Measurements from ENCODE around the gene DLGAP3. TPM values are rescaled to one million over a fixed set of nuclear protein-coding genes. Genes with fewer than 3 reads are reported as not detected.

Gene DLGAP3
- total RNA-seq, 4 donors from 2014 or later = 0.15 TPM; not detected in 3

DNA sequence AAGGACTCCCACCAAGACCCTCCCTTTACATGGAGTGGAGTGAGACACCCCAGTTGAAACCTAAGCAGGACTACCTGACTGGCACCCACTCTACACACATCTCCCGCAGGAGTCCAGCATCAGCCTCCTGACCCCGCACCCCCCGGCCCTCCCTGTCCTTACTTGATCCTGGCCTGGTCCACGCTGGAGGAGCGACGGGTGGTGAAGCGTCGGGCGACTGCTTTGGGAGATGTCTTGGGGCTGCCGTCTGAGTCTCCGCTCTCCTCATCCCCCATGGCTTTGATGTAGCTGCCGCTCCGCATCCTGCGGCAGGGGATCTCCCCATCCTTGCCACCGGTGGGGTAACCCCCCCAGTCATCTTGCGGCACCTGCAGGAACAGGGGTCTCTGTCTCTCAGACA, 29.5 kb downstream of the DLGAP3 start:
- TF ChIP-seq POLR2A (IDR thresholded peaks at IDR 0.05) (no peak), CTCF (IDR thresholded peaks at IDR 0.05 in 4 of 5, conservative IDR thresholded peaks at IDR 0.05 in 1 of 5) (no peak)
- Histone ChIP-seq H3K36me3 (no peaks in the 10 kb centered on the region), H3K9me3 (no peaks in the 10 kb centered on the region), H3K4me3 (no peak overlapping the region), H3K27ac (no peak overlapping the region), H3K27me3 (no peaks in the 10 kb centered on the region), H3K4me1 (no peaks in the 10 kb centered on the region)
- intact Hi-C loops (cut with DNase I; ENCODE audit: low total_unique reads) (no loop called here), in situ Hi-C loops (cut with MboI; ENCODE audit: low sequenced_read_pairs in 4 of 4) (no loop called here)
- no peak for DNase-seq
- no peak for ATAC-seq

GRCh38 chr1:34899471-34899870, 30.0 kb downstream of the DLGAP3 start:
- Histone ChIP-seq H3K9me3 (no peaks in the 10 kb centered on the region), H3K4me3 (no peak overlapping the region), H3K36me3 (no peaks in the 10 kb centered on the region), H3K27me3 (no peaks in the 10 kb centered on the region), H3K27ac (no peak overlapping the region), H3K4me1 (no peaks in the 10 kb centered on the region)
- TF ChIP-seq POLR2A (IDR thresholded peaks at IDR 0.05) = no peak
- TF ChIP-seq CTCF (IDR thresholded peaks at IDR 0.05 in 4 of 5, conservative IDR thresholded peaks at IDR 0.05 in 1 of 5) = no peak
- DNase-seq = no peak
- ATAC-seq = no peak
- in situ Hi-C loops (cut with MboI; ENCODE audit: low sequenced_read_pairs in 4 of 4) = no loop called here
- intact Hi-C loops (cut with DNase I; ENCODE audit: low total_unique reads) = no loop called here

DNA sequence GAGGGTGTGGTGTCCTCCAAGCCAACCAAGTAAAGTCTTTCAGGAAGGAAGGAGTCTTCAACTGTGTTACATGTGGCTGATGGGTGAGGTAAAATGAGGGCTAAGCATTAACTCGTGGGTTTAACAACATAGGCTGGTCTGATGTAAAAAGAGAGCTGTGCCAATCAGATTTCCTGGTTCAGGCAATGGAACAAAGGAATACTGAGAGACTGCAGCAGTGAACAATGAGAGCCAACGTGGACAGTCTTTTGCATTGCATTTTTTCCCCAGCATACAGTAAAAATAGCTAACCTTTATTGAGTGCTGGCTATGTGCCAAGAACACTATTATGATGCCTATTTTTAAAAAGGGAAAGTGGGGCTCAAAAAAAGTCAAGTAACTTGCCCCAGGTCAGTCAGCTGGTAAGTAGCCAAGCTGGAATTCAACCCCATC, 31.1 kb downstream of the DLGAP3 start:
- Histone ChIP-seq H3K4me3 (no peak overlapping the region), H3K4me1 (no peaks in the 10 kb centered on the region), H3K27ac (no peak overlapping the region), H3K27me3 (no peaks in the 10 kb centered on the region), H3K9me3 (no peaks in the 10 kb centered on the region), H3K36me3 (no peaks in the 10 kb centered on the region)
- ATAC-seq = no peak
- TF ChIP-seq POLR2A (IDR thresholded peaks at IDR 0.05) (no peak), CTCF (IDR thresholded peaks at IDR 0.05 in 4 of 5, conservative IDR thresholded peaks at IDR 0.05 in 1 of 5) (no peak)
- no peak for DNase-seq
- in situ Hi-C loops (cut with MboI; ENCODE audit: low sequenced_read_pairs in 4 of 4) = no loop called here
- intact Hi-C loops (cut with DNase I; ENCODE audit: low total_unique reads) = no loop called here

- in situ Hi-C loops (cut with MboI; ENCODE audit: low sequenced_read_pairs in 4 of 4) = no loop called here
- H3K27me3 ChIP-seq = no peaks in the 10 kb centered on the region
These were observed 32.8 kb downstream of the DLGAP3 start for GRCh38 chr1:34896612-34897011.

More at GRCh38 chr1:34896612-34897011, 32.8 kb downstream of the DLGAP3 start:
- DNase-seq (no peak), ATAC-seq (no peak)
- Histone ChIP-seq H3K4me3 (no peak overlapping the region), H3K36me3 (no peaks in the 10 kb centered on the region), H3K9me3 (no peaks in the 10 kb centered on the region), H3K4me1 (no peaks in the 10 kb centered on the region), H3K27ac (no peak overlapping the region)
- intact Hi-C loops (cut with DNase I; ENCODE audit: low total_unique reads) = no loop called here
- TF ChIP-seq POLR2A (IDR thresholded peaks at IDR 0.05) = no peak
- TF ChIP-seq CTCF (IDR thresholded peaks at IDR 0.05 in 4 of 5, conservative IDR thresholded peaks at IDR 0.05 in 1 of 5) = no peak
